Nephron (organoid): ENCODE results near the gene PLXNB1.
A peak's percentile ranks its signal among the peaks of the same experiment; 100 is the strongest.

Experiments used
- H3K27ac Mint-ChIP-seq, 3 experiments: 2 replicates each; pipeline ENCODE4 v1.8.0; 2020; ENCODE audit warnings: mixed read lengths in 3 of 3, mild to moderate bottlenecking in 2 of 3, moderate library complexity in 1 of 3
- H3K27me3 Mint-ChIP-seq: 2 replicates; pipeline ENCODE4 v1.8.0; 2021; ENCODE audit warnings: low read depth, mild to moderate bottlenecking, moderate library complexity, mixed read lengths
- H3K36me3 Mint-ChIP-seq: 2 replicates; pipeline ENCODE4 v1.8.0; 2020; ENCODE audit warnings: low read depth, mixed read lengths
- H3K4me1 Mint-ChIP-seq: 2 replicates; pipeline ENCODE4 v1.8.0; 2020; ENCODE audit warnings: mixed read lengths
- H3K4me3 Mint-ChIP-seq, 3 experiments: 2 replicates each; pipeline ENCODE4 v1.8.0; 2020; ENCODE audit warnings: mild to moderate bottlenecking in 3 of 3, mixed read lengths in 3 of 3, moderate library complexity in 2 of 3
- H3K9me3 Mint-ChIP-seq: 2 replicates; pipeline ENCODE4 v1.8.0; 2020; ENCODE audit warnings: mixed read lengths
- CTCF ChIP-seq, 3 experiments: fragments of 200-600 bp; sonication (generic); IDR thresholded peaks; one replicate each; pipeline ENCODE4 v1.5.0; 2021; ENCODE audit warnings: antibody characterized with exemption in 3 of 3; ENCODE audit not compliant: unreplicated experiment in 3 of 3

Gene PLXNB1

GRCh38 chr3:48446043-48446424 lies 16.1 kb upstream of the PLXNB1 start:
- H3K4me3 Mint-ChIP-seq: peak overlapping the region; percentile 85 to 90 (median 88)
- H3K4me1 Mint-ChIP-seq: peaks cover 31% of the 10 kb centered on the region
- H3K36me3 Mint-ChIP-seq: peaks cover 15% of the 10 kb centered on the region
- TF ChIP-seq CTCF (IDR thresholded peaks at IDR 0.05; ENCODE audit: unreplicated experiment in 3 of 3): no peak
- peak overlapping the region; percentile 19 to 68 (median 52) for H3K27ac Mint-ChIP-seq
- H3K9me3 Mint-ChIP-seq: no peaks in the 10 kb centered on the region
- H3K27me3 Mint-ChIP-seq: no peaks in the 10 kb centered on the region

GRCh38 chr3:48445277-48445882 lies 15.5 kb upstream of the PLXNB1 start:
- Mint-ChIP-seq H3K9me3 (no peaks in the 10 kb centered on the region), H3K27ac (peak overlapping the region in 2 of 3 experiments; percentile 52 to 68), H3K4me1 (peaks cover 31% of the 10 kb centered on the region), H3K4me3 (peak overlapping the region; percentile 85 to 90 (median 88)), H3K27me3 (no peaks in the 10 kb centered on the region), H3K36me3 (peaks cover 15% of the 10 kb centered on the region)
- TF ChIP-seq CTCF (IDR thresholded peaks at IDR 0.05; ENCODE audit: unreplicated experiment in 3 of 3): no peak

GRCh38 chr3:48441940-48442339 lies 12.1 kb upstream of the PLXNB1 start:
- H3K4me3 Mint-ChIP-seq: peak overlapping the region; percentile 89 to 92 (median 91)
- H3K27me3 Mint-ChIP-seq: no peaks in the 10 kb centered on the region
- peaks cover 25% of the 10 kb centered on the region for H3K4me1 Mint-ChIP-seq
- peak overlapping the region in 1 of 3 experiments; percentile 35 for H3K27ac Mint-ChIP-seq
- TF ChIP-seq CTCF (IDR thresholded peaks at IDR 0.05; ENCODE audit: unreplicated experiment in 3 of 3): no peak
- peaks cover 15% of the 10 kb centered on the region for H3K36me3 Mint-ChIP-seq
- H3K9me3 Mint-ChIP-seq: no peaks in the 10 kb centered on the region

GRCh38 chr3:48440590-48440958 lies 10.7 kb upstream of the PLXNB1 start:
- Mint-ChIP-seq H3K9me3 (no peaks in the 10 kb centered on the region), H3K36me3 (peaks cover 15% of the 10 kb centered on the region), H3K27ac (peak overlapping the region; percentile 80 to 97 (median 94)), H3K27me3 (no peaks in the 10 kb centered on the region), H3K4me1 (peaks cover 16% of the 10 kb centered on the region), H3K4me3 (peak overlapping the region; percentile 89 to 92 (median 91))
- no peak for TF ChIP-seq CTCF (IDR thresholded peaks at IDR 0.05; ENCODE audit: unreplicated experiment in 3 of 3)

- Mint-ChIP-seq H3K4me1 (peaks cover 15% of the 10 kb centered on the region), H3K4me3 (peak within 1 kb of the TSS; percentile 89 to 92 (median 91)), H3K36me3 (peaks cover 15% of the 10 kb centered on the region), H3K27me3 (no peaks in the 10 kb centered on the region), H3K9me3 (no peaks in the 10 kb centered on the region), H3K27ac (peak within 1 kb of the TSS; percentile 80 to 97 (median 94))
- TF ChIP-seq CTCF (IDR thresholded peaks at IDR 0.05; ENCODE audit: unreplicated experiment in 3 of 3): no peak
These were observed 10.1 kb upstream of the PLXNB1 start, which contains the start of the genes CCDC51 and TMA7 for GRCh38 chr3:48439820-48440589. Gene CCDC51, minus strand, starts transcription at chr3:48440119. Its CDS starts 4,991 bp downstream, at chr3:48435128. Gene TMA7, plus strand, starts transcription at chr3:48440257. Its CDS starts 40 bp downstream, at chr3:48440297.
